Measurements from ENCODE around the gene NUP160. TPM values are rescaled to one million over a fixed set of nuclear protein-coding genes. Genes with fewer than 3 reads are reported as not detected.

The NUP160 gene
- total RNA-seq, 1 donor from 2014 or later = 91.9 TPM

Other genes with a start within 250 kb of the NUP160 start
- gene MTCH2, start 205.8 kb downstream of the NUP160 start, total RNA-seq = 116 and 118 TPM in 2 replicates
- 3.2 and 5.5 TPM in 2 replicates for gene AGBL2, start 133.0 kb downstream of the NUP160 start, total RNA-seq
- 147 and 149 TPM in 2 replicates for gene FNBP4, start 81.0 kb downstream of the NUP160 start, total RNA-seq
- 69.6 and 70.3 TPM in 2 replicates for gene PTPRJ, start 132.2 kb upstream of the NUP160 start, total RNA-seq